Keratinocyte (primary cell): ENCODE measurements around the gene CLIP2. TPM values are rescaled to one million over a fixed set of nuclear protein-coding genes. Genes with fewer than 3 reads are reported as not detected.
"Not testable (repeated sequence)": the region's sequence is repeated elsewhere in the genome, so short reads cannot be mapped to it uniquely, and the experiment has no call there.

Experiments
- DNase-seq: peaks from one replicate; pipeline ENCODE4 v3.0.0-alpha.2; 2011; ENCODE audit warnings: low read depth, missing footprints, low spot score
- FAIRE-seq: peaks from 2 replicates; lab custom pipeline; 2011; peaks lifted over from hg19 to GRCh38; lab: Jason Lieb, UNC
- H2AFZ ChIP-seq: 2 replicates; pipeline ENCODE4 v1.6.0; 2012; ENCODE audit warnings: low read length, control low read depth, inconsistent platforms; ENCODE audit not compliant: control insufficient read depth
- H3K27ac ChIP-seq: 2 replicates; pipeline ENCODE4 v1.5.1; 2011; ENCODE audit warnings: low read length; ENCODE audit not compliant: control insufficient read depth, insufficient read depth
- H3K27me3 ChIP-seq: 3 replicates; pipeline ENCODE4 v1.6.0; 2011; ENCODE audit warnings: low read length; ENCODE audit not compliant: control insufficient read depth, insufficient read depth; ENCODE audit errors: extremely low read depth
- H3K36me3 ChIP-seq, 2 experiments: 2 replicates in 1 of 2; 3 replicates in 1 of 2; pipeline ENCODE4 v1.5.1; 2011; ENCODE audit warnings: low read length in 2 of 2, mild to moderate bottlenecking in 1 of 2; ENCODE audit not compliant: control insufficient read depth in 2 of 2, insufficient read depth in 2 of 2; ENCODE audit errors: extremely low read depth in 1 of 2
- H3K4me1 ChIP-seq: 3 replicates; pipeline ENCODE4 v1.5.1; 2011; ENCODE audit warnings: low read length; ENCODE audit not compliant: control insufficient read depth, insufficient read depth; ENCODE audit errors: extremely low read depth
- H3K4me2 ChIP-seq: 3 replicates; pipeline ENCODE4 v1.6.0; 2011; ENCODE audit warnings: low read depth, low read length; ENCODE audit not compliant: control insufficient read depth, insufficient read depth; ENCODE audit errors: extremely low read depth
- H3K4me3 ChIP-seq, 3 experiments: fragments of 200-600 bp in 1 of 3; sonication (generic) in 1 of 3; 2 replicates in 2 of 3; 3 replicates in 1 of 3; pipeline ENCODE4 v1.5.1; 2011 to 2016; ENCODE audit warnings: low read length in 3 of 3, mild to moderate bottlenecking in 3 of 3, control low read depth in 2 of 3, inconsistent platforms in 1 of 3, low read depth in 1 of 3, mixed read lengths in 1 of 3, mixed run types in 1 of 3, moderate library complexity in 1 of 3; ENCODE audit not compliant: control insufficient read depth in 2 of 3, insufficient read depth in 2 of 3; ENCODE audit errors: extremely low read depth in 1 of 3
- H3K79me2 ChIP-seq: 2 replicates; pipeline ENCODE4 v1.6.0; 2012; ENCODE audit warnings: low read length; ENCODE audit not compliant: control insufficient read depth, insufficient read depth
- H3K9ac ChIP-seq: 3 replicates; pipeline ENCODE4 v1.6.0; 2011; ENCODE audit warnings: low read length; ENCODE audit not compliant: control insufficient read depth, insufficient read depth; ENCODE audit errors: extremely low read depth
- H3K9me1 ChIP-seq: 3 replicates; pipeline ENCODE4 v1.6.0; 2011; ENCODE audit warnings: low read length; ENCODE audit not compliant: control insufficient read depth, insufficient read depth; ENCODE audit errors: extremely low read depth
- H3K9me3 ChIP-seq: 2 replicates; pipeline ENCODE4 v1.5.1; 2012; ENCODE audit warnings: low read depth, low read length; ENCODE audit not compliant: control insufficient read depth
- H4K20me1 ChIP-seq: 3 replicates; pipeline ENCODE4 v1.6.0; 2011; ENCODE audit warnings: low read length; ENCODE audit not compliant: control insufficient read depth, insufficient read depth; ENCODE audit errors: extremely low read depth
- CTCF ChIP-seq, 3 experiments: IDR thresholded peaks in 1 of 3; conservative IDR thresholded peaks in 1 of 3; optimal IDR thresholded peaks in 1 of 3; 2 replicates in 2 of 3; 3 replicates in 1 of 3; pipeline versions ENCODE3 to v1.5.1; 2011; ENCODE audit warnings: low read length in 3 of 3, mild to moderate bottlenecking in 3 of 3, moderate library complexity in 2 of 3, control low read depth in 1 of 3, inconsistent platforms in 1 of 3; ENCODE audit not compliant: insufficient read depth in 2 of 3; ENCODE audit errors: extremely low read depth in 1 of 3
- EZH2 ChIP-seq: IDR thresholded peaks from one replicate; pipeline ENCODE4 v1.6.1; 2012; ENCODE audit warnings: inconsistent platforms, mild to moderate bottlenecking, low read length, moderate library complexity
- dilution Hi-C: fragments of 300-500 bp; cut with MboI; formaldehyde crosslinking; loops from one replicate; pipeline ENCODE4 v1.7.0; 2020; ENCODE audit warnings: low sequenced_read_pairs; ENCODE audit not compliant: extremely low pct_ligation_motif_present
- polyA plus RNA-seq, 5 experiments: library from polyadenylated mRNA; depleted of rRNA in 3 of 5; stranded (reverse) in 3 of 5; stranded (forward) in 1 of 5; unstranded in 1 of 5; fragments of >200 nt; gene quantifications; 1 replicate in 1 of 5; 2 replicates in 3 of 5; 3 replicates in 1 of 5; pipeline versions ENCODE4 v1.2.1 to v1.2.3, GENCODE V29; 2011 to 2012; ENCODE audit warnings: missing spikeins in 2 of 5, low read depth in 1 of 5, low replicate concordance in 1 of 5

The CLIP2 gene
- polyA plus RNA-seq, 1 donor (not counting 4 experiments of a cell fraction or from before 2014, with no cell fraction given): 2.6 TPM

- no peak for TF ChIP-seq CTCF (optimal IDR thresholded peaks at IDR 0.05 in 1 of 3, IDR thresholded peaks at IDR 0.05 in 1 of 3, conservative IDR thresholded peaks at IDR 0.05 in 1 of 3; ENCODE audit: extremely low read depth in 1 of 3, insufficient read depth in 2 of 3, low read length in 3 of 3)
- TF ChIP-seq EZH2: no peak
- Histone ChIP-seq H4K20me1 (no peaks in the 10 kb centered on the region), H3K79me2 (peaks cover 6% of the 10 kb centered on the region), H3K4me1 (no peaks in the 10 kb centered on the region), H2AFZ (no peak overlapping the region), H3K27ac (no peak overlapping the region), H3K27me3 (no peaks in the 10 kb centered on the region), H3K4me3 (no peak overlapping the region), H3K9me3 (no peaks in the 10 kb centered on the region), H3K4me2 (no peak overlapping the region), H3K36me3 (peaks cover 8 to 17% of the 10 kb centered on the region in 2 experiments), H3K9ac (no peak overlapping the region), H3K9me1 (no peaks in the 10 kb centered on the region)
- dilution Hi-C loops: no loop called here
- no peak for FAIRE-seq
- DNase-seq: no peak
These were observed 41.1 kb upstream of the CLIP2 start for GRCh38 chr7:74248156-74248555.

- H3K4me1 ChIP-seq, H2AFZ ChIP-seq, H3K4me3 ChIP-seq, H3K27me3 ChIP-seq, FAIRE-seq, H4K20me1 ChIP-seq, DNase-seq, H3K9me1 ChIP-seq, H3K4me2 ChIP-seq, H3K27ac ChIP-seq, dilution Hi-C loops, H3K9me3 ChIP-seq, H3K9ac ChIP-seq: not testable (repeated sequence)
- Histone ChIP-seq H3K79me2 (peaks cover 14% of the 10 kb centered on the region), H3K36me3 (peaks cover 7 to 17% of the 10 kb centered on the region in 2 experiments)
These were observed 40.1 kb upstream of the CLIP2 start for GRCh38 chr7:74249058-74249457.

GRCh38 chr7:74252893-74253292 lies 36.3 kb upstream of the CLIP2 start:
- no peak for FAIRE-seq
- peak overlapping the region; percentile 91 for H3K4me2 ChIP-seq
- peak overlapping the region in 1 of 3 experiments; percentile 68 for H3K4me3 ChIP-seq
- H3K27me3 ChIP-seq: no peaks in the 10 kb centered on the region
- peaks cover 8% of the 10 kb centered on the region for H3K4me1 ChIP-seq
- H3K9ac ChIP-seq: peak overlapping the region; percentile 85
- peaks cover 7 to 11% of the 10 kb centered on the region in 2 experiments for H3K36me3 ChIP-seq
- H3K9me3 ChIP-seq: no peaks in the 10 kb centered on the region
- no peaks in the 10 kb centered on the region for H4K20me1 ChIP-seq
- TF ChIP-seq EZH2 (no peak), CTCF (optimal IDR thresholded peaks at IDR 0.05 in 1 of 3, IDR thresholded peaks at IDR 0.05 in 1 of 3, conservative IDR thresholded peaks at IDR 0.05 in 1 of 3; ENCODE audit: extremely low read depth in 1 of 3, insufficient read depth in 2 of 3, low read length in 3 of 3) (no peak)
- dilution Hi-C loops: no loop called here
- no peak overlapping the region for H3K27ac ChIP-seq
- peaks cover 15% of the 10 kb centered on the region for H3K79me2 ChIP-seq
- H2AFZ ChIP-seq: no peak overlapping the region
- no peaks in the 10 kb centered on the region for H3K9me1 ChIP-seq
- no peak for DNase-seq
